ENCODE results near the gene ZNF396.
A peak's percentile ranks its signal among the peaks of the same experiment; 100 is the strongest.

The ZNF396 gene

DNA sequence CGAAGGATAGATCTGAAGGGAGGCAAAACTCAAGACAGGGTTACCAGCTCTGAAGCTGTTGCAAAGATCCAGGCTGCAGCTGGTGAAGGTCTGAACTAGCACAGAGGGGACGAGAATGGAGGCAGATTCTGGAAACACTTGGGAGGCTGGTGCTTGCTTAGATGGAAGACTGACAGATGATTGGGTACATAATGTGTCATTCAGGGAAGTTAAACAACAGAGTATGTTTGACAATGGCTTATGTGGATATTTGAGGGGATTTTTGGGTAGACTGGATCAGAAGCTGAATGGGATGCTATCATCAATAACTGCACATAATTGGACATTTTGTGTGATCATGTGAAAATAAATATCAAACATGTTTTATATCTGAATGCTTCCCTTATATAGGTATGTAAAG lies 2.3 kb upstream of the ZNF396 start:
- no peak for DNase-seq

DNA sequence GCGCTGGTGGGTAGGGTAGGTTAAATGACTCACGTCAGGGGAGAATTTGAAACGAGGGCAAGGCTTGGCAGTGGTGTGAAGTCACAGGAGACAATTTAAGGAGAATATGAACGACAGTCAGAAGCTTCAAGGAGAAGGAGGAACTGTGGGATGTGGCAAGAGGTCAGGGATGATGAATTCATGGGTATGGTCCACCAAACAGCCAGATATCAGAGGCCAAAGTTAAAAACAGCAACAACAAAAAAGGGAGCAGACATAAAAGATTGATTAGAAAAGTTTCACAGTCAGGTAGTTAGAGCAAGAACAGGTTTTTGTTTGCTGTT lies 1.4 kb upstream of the ZNF396 start:
- DNase-seq, result no peak

DNA sequence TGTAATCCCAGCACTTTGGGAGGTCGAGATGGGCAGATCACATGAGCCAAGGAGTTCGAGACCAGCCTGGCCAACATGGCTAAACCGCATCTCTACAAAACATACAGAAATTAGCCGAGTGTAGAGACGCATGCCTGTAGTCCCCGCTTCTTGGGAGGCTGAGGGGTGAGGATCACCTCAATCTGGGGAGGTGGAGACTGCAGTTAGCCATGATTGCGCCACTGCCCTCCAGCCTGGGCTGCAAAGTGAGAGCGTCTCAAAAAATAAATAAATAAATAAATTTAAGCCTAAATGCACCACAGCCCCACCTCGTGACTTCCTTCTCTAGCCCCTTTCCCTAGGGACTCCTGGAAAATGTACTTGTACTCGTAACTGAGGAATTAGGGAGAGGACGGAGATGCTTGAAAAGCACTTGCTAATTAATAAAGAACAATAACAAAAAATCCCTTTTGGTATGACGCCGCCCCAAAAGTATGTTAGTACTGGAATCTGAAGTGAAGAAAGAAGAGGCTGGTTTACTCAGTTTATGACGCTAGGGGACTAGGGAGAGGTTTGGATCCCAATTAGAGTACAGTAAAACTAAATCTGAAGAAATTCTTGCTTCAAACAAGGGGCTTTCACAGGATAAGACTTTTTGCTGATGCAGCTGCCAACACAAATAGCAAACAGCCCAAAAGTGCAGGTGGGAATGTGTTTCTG lies 887 bp upstream of the ZNF396 start:
- DNase-seq, result no peak

DNA sequence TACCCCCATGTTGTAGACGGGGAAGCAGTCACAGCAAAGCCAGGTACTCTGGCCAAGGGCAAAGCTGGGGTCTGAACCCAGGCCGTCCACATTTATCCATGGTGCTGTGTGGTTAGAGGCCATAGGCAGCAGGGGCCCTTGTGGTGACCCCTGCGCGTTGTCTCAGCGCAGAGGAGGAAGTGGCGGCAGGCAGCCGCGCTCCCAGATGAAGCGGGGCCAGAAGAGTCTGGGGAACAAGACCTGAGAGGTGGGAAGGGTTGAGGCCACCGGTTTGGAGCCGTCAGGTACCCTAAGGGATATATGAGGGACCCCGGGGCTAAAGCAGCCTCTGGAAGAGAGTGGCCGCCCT lies 770 bp downstream of the ZNF396 start:
- no peak for DNase-seq

DNA sequence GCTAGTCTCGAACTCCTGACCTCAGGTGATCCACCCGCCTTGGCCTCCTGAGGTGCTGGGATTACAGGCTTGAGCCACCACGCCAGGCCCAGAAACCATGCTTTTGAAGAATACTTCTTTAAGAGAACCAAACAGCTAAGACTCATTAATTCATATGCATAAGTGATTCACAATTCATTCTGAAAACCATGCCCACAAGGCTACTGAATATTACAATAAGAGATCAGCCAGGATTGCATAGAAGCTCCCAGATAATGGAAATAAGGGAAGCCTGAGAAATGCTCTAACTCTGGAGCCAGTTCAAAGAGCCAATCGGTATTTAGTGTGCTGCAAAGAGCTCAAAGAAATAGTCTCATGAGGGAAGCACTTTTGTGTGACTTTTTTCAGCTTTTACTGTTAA lies 2.4 kb downstream of the ZNF396 start:
- no peak for DNase-seq

DNA sequence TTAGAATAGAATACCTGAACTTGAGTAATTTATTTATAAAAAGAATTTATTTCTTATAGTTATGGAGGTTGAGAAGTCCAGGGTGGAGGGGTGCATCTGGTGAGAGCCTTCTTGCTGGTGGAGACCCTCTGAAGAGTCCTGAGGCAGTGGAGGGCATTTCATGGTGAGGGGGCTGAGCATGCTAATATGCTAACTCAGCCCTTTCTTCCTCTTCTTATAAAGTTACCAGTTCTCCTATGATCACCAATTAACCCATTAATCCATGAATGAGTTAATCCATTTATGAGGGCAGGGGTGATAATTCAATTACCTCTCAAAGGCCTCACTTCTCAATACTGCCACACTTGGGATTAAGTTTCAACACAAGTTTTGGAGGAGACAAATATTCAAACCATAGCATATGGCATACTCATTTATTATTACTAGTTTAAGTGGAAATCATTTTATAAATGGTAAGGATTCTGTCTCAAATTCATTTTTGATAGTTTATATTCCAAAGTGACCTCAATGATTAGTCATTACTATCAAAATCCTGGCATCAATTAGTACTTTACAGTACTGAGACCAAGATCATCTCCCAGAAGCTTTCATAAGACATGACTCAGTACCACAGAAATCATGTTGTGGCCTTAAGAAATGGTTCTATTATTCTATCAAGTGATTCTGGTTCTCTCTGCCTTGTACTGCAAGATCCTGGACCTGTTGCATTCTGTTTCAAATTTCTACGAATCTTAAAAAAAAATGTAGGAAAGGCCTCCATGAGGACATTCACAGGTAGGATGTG lies 5.5 kb downstream of the ZNF396 start:
- peak; percentile 33 for DNase-seq

DNA sequence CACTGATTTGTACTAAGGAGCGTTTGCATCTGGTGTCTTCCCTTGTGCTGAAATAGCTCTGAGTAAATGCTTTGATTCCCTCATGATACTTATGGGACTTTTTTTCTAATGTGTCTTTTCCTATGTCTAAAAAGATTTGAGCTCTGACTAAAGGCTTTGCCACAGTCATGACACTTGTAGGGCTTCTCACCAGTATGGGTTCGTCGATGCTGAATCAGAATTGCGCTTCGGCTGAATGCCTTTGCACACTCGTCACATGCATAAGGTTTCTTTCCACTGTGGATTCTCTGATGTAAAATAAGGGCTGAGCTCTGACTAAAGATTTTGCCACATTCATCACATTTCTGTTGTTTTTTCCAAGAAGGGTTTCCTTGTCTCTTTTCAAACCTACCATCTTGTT lies 8.0 kb downstream of the ZNF396 start:
- DNase-seq, result no peak

DNA sequence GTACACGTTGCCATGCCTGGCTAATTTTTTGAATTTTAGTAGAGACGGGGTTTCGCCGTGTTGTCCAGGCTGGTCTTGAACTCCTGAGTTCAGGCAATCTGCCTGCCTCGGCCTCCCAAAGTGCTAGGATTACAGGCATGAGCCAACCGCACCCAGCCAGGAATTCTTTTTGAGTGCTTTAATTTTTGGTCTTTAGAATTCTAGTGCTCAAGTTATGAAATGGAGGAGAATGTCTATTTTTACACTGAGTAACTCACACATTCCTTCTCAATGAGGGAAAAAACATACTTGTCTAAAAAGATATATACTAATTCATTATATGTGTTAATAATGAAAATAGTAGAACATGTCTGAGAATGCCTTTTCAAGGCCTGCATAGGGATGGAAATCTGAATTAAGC lies 8.5 kb downstream of the ZNF396 start:
- no peak for DNase-seq

DNA sequence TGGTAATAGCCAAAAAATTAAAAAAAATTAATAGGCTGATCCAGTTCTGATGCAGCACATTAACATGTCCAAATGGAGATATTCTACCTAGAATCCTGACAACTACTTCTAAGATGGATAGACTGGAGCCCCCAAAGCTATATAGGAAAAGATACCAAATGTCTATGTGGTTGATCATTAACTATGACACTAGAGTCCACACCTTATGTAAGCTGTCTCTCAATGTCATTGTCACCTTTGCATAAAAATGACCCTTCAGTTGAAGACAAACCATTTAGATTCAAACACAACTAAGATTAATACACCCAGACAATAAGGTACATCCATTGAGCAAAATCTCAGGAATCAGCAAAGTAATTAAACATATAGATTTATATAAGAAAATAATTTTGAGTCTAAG lies 14.6 kb downstream of the ZNF396 start:
- DNase-seq, result no peak

DNA sequence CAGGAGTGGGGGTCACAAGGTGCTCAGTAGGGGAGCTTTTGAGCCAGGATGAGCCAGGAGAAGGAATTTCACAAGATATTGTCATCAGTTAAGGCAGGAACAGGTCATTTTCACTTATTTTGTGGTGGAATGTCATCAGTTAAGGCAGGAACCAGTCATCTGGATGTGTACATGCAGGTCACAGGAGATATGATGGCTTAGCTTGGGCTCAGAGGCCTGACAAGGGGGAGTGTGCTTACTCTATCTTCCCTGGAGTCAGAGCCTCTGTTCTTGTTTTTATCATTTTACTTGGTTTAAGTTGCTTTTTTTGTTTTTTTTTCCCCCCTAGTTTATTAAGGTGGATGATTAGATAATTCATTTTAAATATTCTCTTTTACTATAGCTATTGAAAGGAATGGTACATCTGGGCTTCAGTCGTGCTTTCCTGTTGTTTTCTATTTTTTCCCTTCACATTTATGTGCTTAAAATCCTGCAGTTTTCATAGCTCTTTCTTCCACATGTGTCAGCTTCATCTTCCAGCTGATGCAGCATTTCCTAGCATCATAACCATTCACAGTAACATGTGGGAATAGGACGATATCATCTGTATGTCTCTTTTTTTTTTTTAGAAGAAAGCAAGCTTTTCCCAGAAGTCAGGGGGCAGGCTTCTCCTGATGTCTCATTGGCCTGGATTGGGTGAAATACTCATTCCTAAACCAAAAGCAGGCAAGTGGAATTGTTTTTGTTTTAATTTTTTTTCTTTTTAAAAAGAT lies 15.4 kb downstream of the ZNF396 start:
- no peak for DNase-seq

DNA sequence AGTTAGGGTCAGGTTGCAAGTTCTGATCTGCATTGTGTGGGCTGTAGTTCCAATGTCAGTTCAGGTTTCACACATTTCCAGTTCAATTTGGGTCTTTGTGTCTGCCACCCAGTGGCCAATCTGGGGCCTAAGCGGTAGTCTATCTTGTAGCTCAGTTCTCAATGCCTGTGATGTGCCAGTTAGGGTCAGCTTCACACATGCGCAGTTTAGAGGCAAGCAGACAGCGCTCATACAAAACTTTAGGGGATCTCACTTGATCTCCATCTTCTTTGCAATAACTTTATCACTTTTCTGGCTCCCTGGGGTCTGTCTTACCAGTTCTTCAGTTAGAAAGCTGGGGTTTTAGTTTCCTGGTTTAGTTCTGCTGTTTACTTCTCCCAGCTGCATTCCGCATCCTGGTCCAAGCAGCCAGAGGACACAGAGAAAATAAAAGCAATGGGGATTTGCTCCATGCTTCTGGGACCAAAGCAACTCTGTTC lies 22.0 kb downstream of the ZNF396 start:
- peak; percentile 63 for DNase-seq

DNA sequence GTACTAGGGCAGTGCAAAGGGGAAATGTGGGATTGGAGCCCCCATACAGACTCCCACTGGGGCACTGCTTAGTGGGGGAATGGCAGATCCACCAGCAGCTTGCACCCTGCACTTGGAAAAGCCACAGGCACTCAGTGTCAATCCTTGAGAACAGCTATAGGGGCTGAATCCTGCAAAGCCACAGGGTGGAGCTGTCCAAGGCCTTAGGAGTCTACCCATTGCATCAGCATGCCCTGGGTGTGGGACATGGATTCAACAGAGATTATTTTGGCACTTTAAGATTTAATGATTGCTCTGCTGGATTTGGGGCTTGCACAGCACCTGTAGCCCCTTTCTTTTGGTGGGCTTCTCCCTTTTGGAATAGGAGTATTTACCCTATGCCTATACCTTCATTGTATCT lies 24.4 kb downstream of the ZNF396 start:
- DNase-seq, result no peak

DNA sequence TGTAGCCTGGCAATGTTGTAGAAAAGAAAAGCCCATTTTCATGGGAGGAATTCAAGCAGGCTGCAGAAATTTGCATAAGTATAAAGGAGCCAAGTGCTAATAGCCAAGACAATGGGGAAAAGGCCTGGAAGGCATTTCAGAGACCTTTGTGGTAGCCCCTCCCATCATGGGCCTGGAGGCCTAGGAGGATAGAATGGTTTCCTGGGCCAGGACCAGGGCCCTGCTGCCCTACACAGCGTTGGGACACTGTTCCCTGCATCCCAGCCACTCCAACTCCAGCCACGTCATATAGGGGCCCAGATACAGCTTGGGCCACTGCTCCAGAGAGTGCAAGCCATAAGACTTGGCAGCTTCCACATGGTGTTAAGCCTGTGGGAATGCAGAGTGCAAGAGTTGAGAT lies 24.9 kb downstream of the ZNF396 start:
- no peak for DNase-seq

DNA sequence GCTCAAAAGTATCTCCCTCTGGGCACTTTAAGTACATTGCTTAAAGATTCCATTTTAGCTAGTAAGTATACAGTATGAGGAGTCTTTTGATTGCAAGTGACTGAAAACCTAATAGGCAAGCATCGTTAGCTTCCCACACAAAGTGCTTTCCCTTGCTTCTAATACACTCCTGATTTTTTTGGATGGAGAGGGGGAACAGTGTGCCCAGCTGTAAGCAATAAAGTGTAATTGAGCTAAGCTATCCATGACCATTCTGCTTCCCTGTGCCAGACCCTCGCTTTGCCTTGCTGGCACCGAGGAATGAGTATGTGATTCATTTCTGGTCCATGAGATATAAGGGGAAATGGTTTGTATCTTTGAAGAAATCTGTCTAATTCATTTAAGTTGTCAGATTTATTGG lies 29.1 kb downstream of the ZNF396 start:
- DNase-seq, result no peak

DNA sequence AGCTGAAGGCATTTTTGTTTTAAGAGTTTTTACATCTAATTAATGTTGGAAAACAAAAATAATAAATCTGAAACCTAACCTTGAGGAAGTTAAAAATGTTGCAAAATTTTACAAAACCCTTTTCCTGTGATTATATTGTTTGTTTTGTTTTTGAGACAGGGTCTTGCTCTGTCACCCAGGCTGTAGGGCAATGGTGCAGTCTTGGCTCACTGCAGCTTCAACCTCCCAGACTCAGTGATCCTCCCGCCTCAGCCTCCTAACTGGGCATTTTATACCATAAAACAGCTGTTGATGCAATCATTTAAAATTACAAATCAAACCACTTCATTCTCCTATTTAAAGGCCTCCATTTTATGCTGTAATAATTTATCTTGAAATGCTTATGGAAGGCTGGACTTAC lies 31.2 kb downstream of the ZNF396 start:
- DNase-seq, result no peak

DNA sequence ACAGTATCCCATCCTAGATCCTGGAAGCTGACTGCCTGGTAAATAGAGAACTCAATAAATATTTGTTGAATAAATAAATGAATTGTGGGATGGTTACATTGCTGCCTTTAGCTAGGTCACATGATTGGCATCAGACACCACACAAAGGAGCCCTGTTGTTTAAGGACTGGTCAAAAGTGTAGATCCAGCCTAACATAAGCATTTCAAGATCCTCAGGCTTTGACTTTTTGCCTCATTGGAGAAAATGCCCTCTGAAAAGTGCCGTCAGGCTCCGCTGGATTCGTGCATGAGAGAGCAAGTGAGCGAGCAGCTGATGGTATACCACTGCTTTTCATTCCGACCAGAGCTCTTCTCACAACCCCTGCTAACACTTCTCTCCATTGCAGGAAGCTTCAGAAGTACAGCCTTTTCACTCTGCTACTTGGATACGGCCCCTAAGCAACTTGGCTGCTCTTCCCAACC lies 31.6 kb downstream of the ZNF396 start:
- DNase-seq, result no peak

DNA sequence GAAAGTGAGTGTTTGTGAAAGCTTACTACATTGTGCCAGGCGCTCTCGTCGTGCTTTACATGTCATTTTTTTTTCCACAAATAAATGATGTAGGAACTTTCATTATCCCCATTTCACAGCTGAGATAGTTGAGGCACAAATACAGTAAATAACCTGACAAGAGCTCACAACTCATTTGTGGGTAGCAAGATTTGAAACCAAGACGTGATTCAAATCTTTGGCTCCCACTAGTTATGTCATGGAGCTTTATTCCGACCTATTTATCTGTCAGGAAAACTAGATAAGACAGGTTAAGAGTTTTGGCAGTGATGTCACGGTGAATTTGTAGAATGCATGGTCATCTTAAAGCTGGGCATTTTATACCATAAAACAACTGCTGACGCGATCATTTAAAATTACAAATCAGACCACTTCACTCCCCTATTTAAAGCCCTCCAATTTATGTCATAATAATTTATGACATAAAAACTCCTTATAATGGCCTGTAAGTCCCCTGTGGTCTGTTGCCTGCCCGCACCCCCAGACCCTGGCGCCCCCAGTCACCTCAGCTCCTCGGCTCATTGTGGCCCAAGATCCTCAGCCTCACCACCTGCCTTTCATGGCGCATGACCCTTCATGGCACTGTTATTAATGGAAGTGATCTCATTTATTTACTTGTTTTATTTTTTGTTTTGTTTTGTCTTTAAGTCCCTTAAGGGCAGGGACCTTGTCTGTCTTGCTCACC lies 32.2 kb downstream of the ZNF396 start:
- DNase-seq, result no peak

DNA sequence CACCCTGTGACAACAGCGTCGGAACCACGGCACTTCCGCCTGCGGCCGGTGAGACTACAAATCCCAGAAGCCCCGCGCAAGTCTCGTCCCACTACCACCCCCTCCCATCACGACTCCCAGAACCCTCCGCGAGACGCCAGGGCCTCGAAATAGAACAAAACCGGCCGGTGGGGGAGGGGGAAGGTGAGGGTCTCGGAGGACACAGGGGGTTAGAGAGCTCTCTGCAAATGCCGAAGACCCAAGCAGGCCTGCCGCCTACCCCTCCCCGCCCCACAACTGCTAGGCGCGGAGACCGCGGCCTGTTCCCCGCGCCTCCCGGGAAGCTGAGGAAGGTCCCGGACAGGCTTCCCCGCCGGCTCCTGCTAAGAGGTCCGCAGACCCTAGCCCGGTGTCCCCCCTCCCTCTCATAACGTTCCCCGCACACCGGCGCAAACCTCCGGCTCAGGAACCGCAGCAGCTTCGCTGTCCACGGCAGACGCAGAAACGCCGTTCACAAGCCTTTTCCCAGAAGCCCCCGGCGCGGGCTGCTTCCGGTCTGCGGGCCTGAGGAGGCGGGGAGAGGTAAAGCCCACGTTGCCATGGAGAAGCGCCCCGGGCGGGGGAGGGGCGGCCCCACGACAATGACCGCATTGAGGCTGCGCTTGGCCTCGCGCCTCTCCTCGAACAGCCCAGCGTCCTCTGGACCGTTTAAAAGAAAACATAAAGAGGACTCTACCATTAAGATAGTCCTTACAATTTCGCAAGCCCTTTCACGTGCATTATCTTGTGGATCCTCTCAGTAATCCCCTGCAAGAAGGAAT lies 33.0 kb downstream of the ZNF396 start, which contains the start of gene ZNF24:
TSS of gene ZNF24 (minus strand) at position 485 of the 800 bp plus-strand sequence. CDS start 3,770 bp downstream, outside the sequence.
- DNase-seq, result peak; percentile 58

DNA sequence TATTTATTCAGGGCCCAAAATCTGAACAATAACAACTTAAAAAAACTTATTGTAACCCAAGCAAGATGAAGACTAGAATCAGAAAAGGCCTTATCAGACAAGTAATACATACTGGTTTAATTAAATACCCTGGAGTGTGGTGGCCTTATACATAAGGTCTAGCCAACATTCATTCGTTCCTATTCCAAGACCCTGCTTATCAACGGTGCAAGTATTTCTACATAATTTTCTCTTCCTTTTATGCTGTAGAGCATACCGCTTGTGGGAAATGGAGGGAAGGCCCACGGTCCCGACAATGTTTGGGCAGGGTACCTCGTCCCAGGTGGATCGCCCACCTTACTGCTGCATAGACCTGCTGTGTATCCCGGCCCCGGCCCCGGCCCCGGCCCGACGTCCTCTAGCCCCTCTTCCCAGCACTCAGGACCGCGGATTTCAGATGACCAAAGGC lies 33.6 kb downstream of the ZNF396 start:
- no peak for DNase-seq

DNA sequence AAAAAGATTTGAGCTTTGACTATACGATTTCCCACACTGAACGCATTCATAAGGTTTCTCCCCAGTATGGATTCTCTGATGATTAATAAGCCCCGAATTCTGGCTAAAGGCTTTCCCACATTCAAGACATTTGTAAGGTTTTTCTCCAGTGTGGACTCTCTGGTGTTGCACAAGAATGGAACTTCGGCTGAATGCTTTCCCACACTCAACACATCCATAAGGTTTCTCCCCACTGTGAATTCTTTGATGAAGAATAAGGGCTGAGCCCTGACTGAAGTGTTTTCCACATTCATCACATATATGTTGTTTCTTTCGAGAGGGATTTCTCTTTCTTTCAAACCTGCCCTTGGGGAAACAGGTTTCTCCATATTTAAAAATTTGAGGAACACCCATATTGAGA lies 39.9 kb downstream of the ZNF396 start:
- DNase-seq, result no peak

DNA sequence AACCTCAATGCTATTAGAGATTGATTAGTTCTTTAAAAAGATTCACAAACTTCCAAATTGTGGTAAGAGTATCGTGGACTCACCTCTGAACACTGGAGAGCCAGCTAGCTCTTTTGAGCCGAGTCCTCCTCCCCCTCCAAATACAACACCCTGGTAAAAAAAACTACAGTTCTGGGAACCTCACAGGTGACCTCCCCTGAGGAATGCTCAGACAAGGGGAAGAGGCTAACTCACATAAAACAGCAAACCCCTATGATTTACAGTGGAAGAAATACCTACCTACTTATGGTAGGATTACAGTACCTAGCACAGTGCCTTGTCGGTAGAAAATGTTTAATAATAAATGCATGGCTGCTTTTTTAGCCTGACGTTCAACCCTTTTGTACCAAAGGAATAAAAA lies 41.3 kb downstream of the ZNF396 start:
- no peak for DNase-seq

DNA sequence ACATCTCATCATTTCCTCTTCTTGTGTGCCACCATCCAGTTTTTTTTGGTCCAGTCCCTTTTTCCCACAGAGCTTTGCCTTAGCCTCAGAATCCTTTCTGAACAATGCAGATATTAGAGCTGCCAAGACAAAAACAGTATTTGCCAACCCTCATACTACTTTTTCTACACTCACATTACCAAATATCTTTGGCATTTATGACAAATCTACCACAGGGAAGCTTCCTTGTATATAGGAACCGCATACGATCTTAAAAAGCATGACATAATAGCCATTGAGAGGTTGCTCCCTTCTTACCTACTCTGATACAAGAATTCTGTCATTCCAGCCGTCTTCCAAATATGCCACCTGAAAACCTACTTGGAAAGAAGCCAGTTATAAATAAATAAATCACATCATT lies 42.3 kb downstream of the ZNF396 start:
- DNase-seq, result no peak

All from NCI-H524 treated with DMSO at 0.1 percent for 48 hours (cell line).